Naive thymus-derived CD4-positive, alpha-beta T cell (primary cell): ENCODE measurements around the gene CDH6. TPM values are rescaled to one million over a fixed set of nuclear protein-coding genes. Genes with fewer than 3 reads are reported as not detected.

Source experiments
- ATAC-seq: fragments of 150-1000 bp; cut with Tn5 transposase; 2 replicates; pipeline ENCODE4 v1.10.0; 2021; ENCODE audit warnings: mild to moderate bottlenecking, moderate library complexity
- CTCF ChIA-PET: fragments of 350-600 bp; sonication (Branson Sonifier 250); formaldehyde crosslinking; loops from one replicate; lab custom pipeline; 2021; ENCODE audit warnings: antibody characterized with exemption; lab: Charles Lee
- POLR2A ChIA-PET: fragments of 350-600 bp; sonication (Branson Sonifier 250); formaldehyde crosslinking; loops from one replicate; lab custom pipeline; 2021; ENCODE audit warnings: antibody characterized with exemption, inconsistent platforms; lab: Charles Lee
- DNase-seq, 9 donors: peaks; one replicate each; pipeline versions ENCODE4 v3.0.0 to v3.0.0-alpha.2; 2020 to 2022; ENCODE audit warnings: mixed read lengths in 1 of 9
- H3K27ac ChIP-seq: one replicate; pipeline ENCODE4 v1.7.0; 2013; ENCODE audit warnings: mild to moderate bottlenecking, low read depth, low read length, moderate library complexity
- H3K27me3 ChIP-seq, 2 donors: one replicate each; pipeline ENCODE4 v1.7.0; 2013; ENCODE audit warnings: low read length in 2 of 2, mild to moderate bottlenecking in 2 of 2, moderate library complexity in 2 of 2; ENCODE audit not compliant: control insufficient read depth in 2 of 2, insufficient read depth in 2 of 2
- H3K36me3 ChIP-seq, 3 experiments: 1 replicate in 2 of 3; 2 replicates in 1 of 3; pipeline ENCODE4 v1.7.0; 2013; ENCODE audit warnings: low read length in 3 of 3, mild to moderate bottlenecking in 3 of 3, moderate library complexity in 1 of 3; ENCODE audit not compliant: insufficient read depth in 3 of 3, control insufficient read depth in 2 of 3
- H3K4me1 ChIP-seq, 2 donors: one replicate each; pipeline ENCODE4 v1.7.0; 2013; ENCODE audit warnings: low read length in 2 of 2, mild to moderate bottlenecking in 2 of 2, moderate library complexity in 1 of 2; ENCODE audit not compliant: control insufficient read depth in 2 of 2, insufficient read depth in 2 of 2
- H3K4me3 ChIP-seq: 2 replicates; pipeline ENCODE4 v1.7.0; 2013; ENCODE audit warnings: mild to moderate bottlenecking, low read length
- H3K9me3 ChIP-seq, 3 experiments: 1 replicate in 2 of 3; 2 replicates in 1 of 3; pipeline ENCODE4 v1.7.0; 2013; ENCODE audit warnings: low read length in 3 of 3; ENCODE audit not compliant: control insufficient read depth in 2 of 3
- H3K27ac Mint-ChIP-seq, 9 donors: one replicate each; pipeline ENCODE4 v1.8.0; 2020 to 2022; ENCODE audit warnings: mixed read lengths in 9 of 9, mild to moderate bottlenecking in 8 of 9, moderate library complexity in 5 of 9, inconsistent platforms in 2 of 9
- H3K27me3 Mint-ChIP-seq, 5 donors: one replicate each; pipeline ENCODE4 v1.8.0; 2021 to 2022; ENCODE audit warnings: mixed read lengths in 5 of 5, mild to moderate bottlenecking in 1 of 5
- H3K36me3 Mint-ChIP-seq, 5 donors: one replicate each; pipeline ENCODE4 v1.8.0; 2020 to 2022; ENCODE audit warnings: mixed read lengths in 5 of 5, mild to moderate bottlenecking in 3 of 5, inconsistent platforms in 1 of 5
- H3K4me1 Mint-ChIP-seq, 7 donors: one replicate each; pipeline ENCODE4 v1.8.0; 2020 to 2022; ENCODE audit warnings: mixed read lengths in 7 of 7, mild to moderate bottlenecking in 3 of 7, inconsistent platforms in 1 of 7
- H3K4me3 Mint-ChIP-seq, 10 donors: one replicate each; pipeline ENCODE4 v1.8.0; 2020 to 2022; ENCODE audit warnings: mild to moderate bottlenecking in 10 of 10, mixed read lengths in 10 of 10, moderate library complexity in 6 of 10, inconsistent platforms in 2 of 10
- H3K9me3 Mint-ChIP-seq, 11 donors: one replicate each; pipeline ENCODE4 v1.8.0; 2020 to 2022; ENCODE audit warnings: mixed read lengths in 11 of 11, mild to moderate bottlenecking in 4 of 11, inconsistent platforms in 1 of 11, moderate library complexity in 1 of 11
- intact Hi-C, 2 donors: fragments of 100-400 bp; cut with micrococcal nuclease; formaldehyde crosslinking; loops; one replicate each; pipeline ENCODE4 v1.15.1; 2023
- polyA plus RNA-seq, 2 donors: library from polyadenylated mRNA; unstranded; fragments of 300-500 nt; fragmentation: Illumina TruSeq; gene quantifications; one replicate each; pipeline ENCODE4 v1.2.3, GENCODE V29; 2021
- total RNA-seq, 6 experiments: library from RNA in 5 of 6; stranded (reverse) in 5 of 6; gene quantifications; 1 replicate in 5 of 6; 2 replicates in 1 of 6; pipeline ENCODE4 v1.2.3 and lab custom pipeline; 2021 to 2026

The CDH6 gene
- total and polyA plus RNA-seq, 7 experiments from 2014 or later: not detected

GRCh38 chr5:31366941-31367340, 173.5 kb downstream of the CDH6 start:
- H3K4me1 Mint-ChIP-seq: peaks cover 0 to 2% (median 0%) of the 10 kb centered on the region in 7 donors
- no peak overlapping the region for H3K27ac ChIP-seq
- ChIA-PET CTCF (no interaction called here), POLR2A (no interaction called here)
- H3K27me3 Mint-ChIP-seq: peaks cover 0 to 59% (median 25%) of the 10 kb centered on the region in 5 donors
- no peak overlapping the region for H3K4me3 ChIP-seq
- no peaks in the 10 kb centered on the region for H3K27me3 ChIP-seq
- no peak for DNase-seq
- no peak overlapping the region for H3K27ac Mint-ChIP-seq
- H3K4me1 ChIP-seq: no peaks in the 10 kb centered on the region
- H3K36me3 ChIP-seq: no peaks in the 10 kb centered on the region
- no peak for ATAC-seq
- intact Hi-C loops: no loop called here
- H3K9me3 Mint-ChIP-seq: peaks cover 0 to 17% (median 6%) of the 10 kb centered on the region in 11 donors
- H3K36me3 Mint-ChIP-seq: peaks cover 0 to 4% (median 0%) of the 10 kb centered on the region in 5 donors
- no peaks in the 10 kb centered on the region for H3K9me3 ChIP-seq
- no peak overlapping the region for H3K4me3 Mint-ChIP-seq

- Histone ChIP-seq H3K36me3 (no peaks in the 10 kb centered on the region), H3K4me1 (no peaks in the 10 kb centered on the region), H3K9me3 (no peaks in the 10 kb centered on the region), H3K27me3 (no peaks in the 10 kb centered on the region), H3K4me3 (no peak overlapping the region), H3K27ac (no peak overlapping the region)
- DNase-seq (no peak), ATAC-seq (no peak)
- peaks cover 0 to 5% (median 0%) of the 10 kb centered on the region in 11 donors for H3K9me3 Mint-ChIP-seq
- H3K4me3 Mint-ChIP-seq: no peak overlapping the region
- H3K36me3 Mint-ChIP-seq: no peaks in the 10 kb centered on the region
- H3K27me3 Mint-ChIP-seq: peaks cover 0 to 40% (median 21%) of the 10 kb centered on the region in 5 donors
- ChIA-PET CTCF (no interaction called here), POLR2A (no interaction called here)
- H3K4me1 Mint-ChIP-seq: peaks cover 0 to 2% (median 0%) of the 10 kb centered on the region in 7 donors
- intact Hi-C loops: no loop called here
- H3K27ac Mint-ChIP-seq: no peak overlapping the region
Observed at GRCh38 chr5:31372124-31372523, 178.6 kb downstream of the CDH6 start.

GRCh38 chr5:31375999-31376720, 182.7 kb downstream of the CDH6 start:
- no peak for DNase-seq
- Histone ChIP-seq H3K4me3 (no peak overlapping the region), H3K4me1 (no peaks in the 10 kb centered on the region), H3K9me3 (no peaks in the 10 kb centered on the region), H3K36me3 (no peaks in the 10 kb centered on the region), H3K27me3 (no peaks in the 10 kb centered on the region), H3K27ac (no peak overlapping the region)
- no peaks in the 10 kb centered on the region for H3K36me3 Mint-ChIP-seq
- peaks cover 0 to 22% (median 13%) of the 10 kb centered on the region in 5 donors for H3K27me3 Mint-ChIP-seq
- no peak for ATAC-seq
- intact Hi-C loops: no loop called here
- no peak overlapping the region for H3K27ac Mint-ChIP-seq
- no peak overlapping the region for H3K4me3 Mint-ChIP-seq
- ChIA-PET CTCF (no interaction called here), POLR2A (no interaction called here)
- peaks cover 0 to 1% (median 0%) of the 10 kb centered on the region in 11 donors for H3K9me3 Mint-ChIP-seq
- H3K4me1 Mint-ChIP-seq: peaks cover 0 to under 1% (median 0%) of the 10 kb centered on the region in 7 donors

DNA sequence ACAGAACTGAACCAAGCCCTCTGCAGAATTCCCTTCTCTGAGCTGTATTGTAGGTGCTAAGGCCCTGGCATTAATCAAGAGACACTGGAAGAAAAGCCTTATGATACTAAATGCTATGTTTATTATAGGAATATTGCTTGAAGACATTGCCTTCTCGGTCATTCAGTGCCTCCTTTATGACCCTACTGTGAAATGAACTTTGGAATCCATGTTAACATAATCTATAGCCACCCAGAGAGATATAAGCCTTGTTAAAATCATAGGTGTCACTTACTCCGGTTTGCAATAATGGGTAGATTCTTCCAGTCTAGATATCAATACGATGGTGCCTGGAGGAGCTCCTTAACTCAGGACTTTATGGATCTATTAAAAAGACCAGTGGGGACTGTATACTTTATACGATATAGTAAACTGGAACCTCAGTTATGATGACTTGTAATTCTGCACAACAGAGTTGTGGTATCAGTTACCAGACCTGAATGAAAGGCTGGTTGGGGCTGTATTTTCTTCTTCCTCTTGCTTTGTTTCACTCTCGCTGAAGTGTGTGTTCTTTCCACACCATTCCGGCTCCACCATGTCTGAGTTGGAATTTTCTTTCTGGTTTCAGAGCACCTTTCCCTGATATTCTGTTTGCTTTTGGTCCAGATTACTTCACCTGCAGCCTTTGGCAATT, 183.9 kb downstream of the CDH6 start:
- CTCF ChIA-PET: no interaction called here
- no peaks in the 10 kb centered on the region for H3K27me3 ChIP-seq
- POLR2A ChIA-PET: no interaction called here

DNA sequence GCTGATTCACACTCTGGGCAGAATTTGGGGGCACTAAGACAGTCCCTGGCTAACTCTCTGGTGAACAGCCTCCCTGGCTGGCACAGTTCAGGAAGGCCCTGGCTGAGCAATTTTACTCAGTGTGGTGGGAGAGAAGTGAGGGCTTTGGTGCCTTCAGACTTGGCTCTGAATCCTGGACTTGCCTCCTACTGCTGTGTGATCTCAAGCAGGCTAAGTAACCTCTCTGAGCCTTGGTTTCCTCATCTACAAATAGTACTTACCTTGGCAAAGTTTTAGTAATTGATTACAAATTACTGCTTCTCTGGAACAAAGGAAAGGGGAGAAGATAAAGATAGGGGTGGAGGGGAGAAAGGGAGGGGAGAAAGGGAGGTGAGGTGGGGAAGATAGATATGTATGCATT, 184.7 kb downstream of the CDH6 start:
- H3K9me3 ChIP-seq: no peaks in the 10 kb centered on the region

More for the DNA sequence above, 183.9 kb downstream of the CDH6 start:
- Mint-ChIP-seq H3K4me1 (no peaks in the 10 kb centered on the region), H3K27ac (no peak overlapping the region), H3K4me3 (no peak overlapping the region), H3K9me3 (no peaks in the 10 kb centered on the region), H3K36me3 (no peaks in the 10 kb centered on the region), H3K27me3 (peaks cover 2 to 29% (median 13%) of the 10 kb centered on the region in 5 donors)
- Histone ChIP-seq H3K27ac (no peak overlapping the region), H3K4me1 (no peaks in the 10 kb centered on the region), H3K36me3 (no peaks in the 10 kb centered on the region), H3K9me3 (no peaks in the 10 kb centered on the region), H3K4me3 (no peak overlapping the region)
- DNase-seq (no peak), ATAC-seq (no peak)
- intact Hi-C loops: no loop called here

More for the DNA sequence above, 184.7 kb downstream of the CDH6 start:
- peaks cover 2 to 29% (median 17%) of the 10 kb centered on the region in 5 donors for H3K27me3 Mint-ChIP-seq
- ChIA-PET CTCF (no interaction called here), POLR2A (no interaction called here)
- Histone ChIP-seq H3K27me3 (no peaks in the 10 kb centered on the region), H3K36me3 (no peaks in the 10 kb centered on the region), H3K27ac (no peak overlapping the region), H3K4me3 (no peak overlapping the region), H3K4me1 (no peaks in the 10 kb centered on the region)
- H3K27ac Mint-ChIP-seq: no peak overlapping the region
- DNase-seq (no peak), ATAC-seq (no peak)
- intact Hi-C loops: no loop called here
- no peaks in the 10 kb centered on the region for H3K36me3 Mint-ChIP-seq
- H3K9me3 Mint-ChIP-seq: no peaks in the 10 kb centered on the region
- H3K4me3 Mint-ChIP-seq: no peak overlapping the region
- no peaks in the 10 kb centered on the region for H3K4me1 Mint-ChIP-seq
